SIG-M5 (cell line): ENCODE results near the gene MAVS.
"Not testable (repeated sequence)": the region's sequence is repeated elsewhere in the genome, so short reads cannot be mapped to it uniquely, and the experiment has no call there.

Experiments
- DNase-seq: peaks from one replicate; lab custom pipeline; 2025; lab: John Stamatoyannopoulos, UW

The MAVS gene

DNA sequence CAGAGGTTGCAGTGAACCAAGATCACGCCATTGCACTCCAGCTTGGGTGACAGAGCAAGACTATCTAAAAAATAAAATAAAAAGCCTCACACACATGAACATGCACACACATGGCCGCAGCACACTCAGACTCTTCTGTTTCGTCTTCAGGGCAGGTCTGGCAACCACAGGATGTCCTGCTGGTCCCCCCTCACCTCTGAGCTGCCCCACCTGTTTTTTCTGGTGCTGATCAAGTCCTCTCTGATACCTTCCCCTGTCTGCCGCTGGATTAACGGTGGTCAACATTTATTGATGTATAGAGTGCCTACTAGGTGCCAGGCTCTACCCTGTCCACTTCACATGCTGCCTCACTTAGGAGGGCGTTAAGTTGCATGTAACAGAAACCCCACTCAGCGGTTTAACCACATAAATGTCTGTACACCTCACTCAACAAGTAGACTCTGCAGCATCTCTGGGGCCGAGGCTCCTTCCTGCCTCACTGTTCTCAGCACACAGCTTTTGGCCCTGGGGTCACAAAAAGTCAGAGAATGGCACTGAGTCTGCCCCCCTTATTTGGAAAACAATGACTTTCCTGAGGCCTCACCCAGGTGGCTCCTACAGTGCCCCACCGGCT is 30.8 kb upstream of the MAVS start:
- DNase-seq, result no peak

GRCh38 chr20:3818155-3819151 is 28.2 kb upstream of the MAVS start:
- DNase-seq, result no peak

DNA sequence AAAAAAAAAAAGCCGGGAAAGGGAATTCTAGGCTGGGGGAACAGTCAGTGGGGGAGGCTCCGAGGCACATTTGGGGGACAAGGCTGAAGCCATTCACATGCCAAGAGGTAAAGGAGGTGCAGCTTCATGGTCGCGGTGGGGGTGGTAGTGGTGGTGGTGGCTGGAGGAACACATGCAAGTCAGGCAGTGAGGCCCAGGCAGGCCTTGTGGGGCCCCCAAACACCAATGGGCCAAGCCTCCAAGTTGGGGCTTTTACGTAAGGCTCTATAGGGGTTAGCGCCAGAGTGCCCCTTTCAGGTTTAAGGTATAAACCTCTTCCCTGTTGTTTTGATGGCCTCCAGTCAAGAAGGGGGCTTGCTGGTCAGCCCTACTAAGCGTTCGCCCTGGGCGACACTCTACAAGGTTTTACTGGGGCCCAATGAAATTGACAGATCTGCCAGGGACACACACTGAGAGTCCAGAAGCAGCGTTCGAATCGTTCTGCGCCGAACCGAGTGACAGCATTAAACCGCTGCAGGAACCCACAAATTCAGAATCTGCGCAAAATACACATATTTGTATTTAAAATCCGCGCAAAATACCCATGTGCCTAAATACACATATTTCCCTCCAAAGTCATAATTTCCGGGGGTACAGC is 27.1 kb upstream of the MAVS start:
- no peak for DNase-seq

DNA sequence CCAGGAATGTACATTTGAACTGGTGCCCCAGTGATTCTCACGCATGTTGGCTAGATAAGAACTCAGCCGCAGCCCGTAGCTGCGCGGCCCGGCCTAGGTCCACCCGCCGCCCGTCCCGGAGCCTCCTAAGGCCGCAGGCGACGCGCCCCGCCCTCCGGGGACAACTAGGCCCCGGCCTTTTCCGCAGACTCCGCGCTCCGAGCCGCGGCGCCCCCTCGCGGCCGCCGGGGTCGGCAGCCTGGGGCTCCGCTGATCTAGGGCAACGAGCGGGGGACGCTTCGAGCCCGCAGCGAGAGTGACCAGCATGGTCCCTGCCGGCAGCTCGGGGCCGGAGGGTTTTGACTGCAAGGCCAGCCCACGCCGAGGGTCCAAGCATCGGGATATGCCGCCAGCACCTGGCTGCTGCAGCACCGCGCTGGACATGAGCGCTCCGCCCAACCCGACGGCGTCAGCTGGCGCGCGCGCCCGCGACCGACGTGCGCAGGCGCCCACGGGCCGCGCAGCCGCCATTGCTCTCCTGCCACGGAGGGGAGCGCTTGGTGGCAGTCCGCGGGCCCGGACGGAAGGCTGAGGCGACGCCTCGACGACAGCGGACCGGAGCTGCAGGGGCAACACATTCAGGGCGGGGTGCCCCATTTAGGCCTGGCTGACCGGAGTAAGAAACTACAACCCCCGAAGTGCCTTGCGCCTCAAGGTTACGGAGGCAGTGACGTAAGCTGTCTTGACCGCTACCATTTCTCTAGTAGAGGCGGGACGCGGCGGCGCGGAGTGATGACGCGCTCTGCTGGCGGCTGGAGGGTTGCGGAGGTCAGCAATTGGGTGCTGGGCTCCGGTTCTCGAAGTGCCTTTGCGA is 26.4 kb upstream of the MAVS start, which contains the start of gene AP5S1:
AP5S1 (plus strand) TSS at position 500 of the 853 bp plus-strand sequence. CDS start 1,571 bp downstream, outside the sequence.
- DNase-seq, result peak; percentile 39

- DNase-seq, result no peak
Observed at GRCh38 chr20:3820901-3821727, 25.5 kb upstream of the MAVS start.

DNA sequence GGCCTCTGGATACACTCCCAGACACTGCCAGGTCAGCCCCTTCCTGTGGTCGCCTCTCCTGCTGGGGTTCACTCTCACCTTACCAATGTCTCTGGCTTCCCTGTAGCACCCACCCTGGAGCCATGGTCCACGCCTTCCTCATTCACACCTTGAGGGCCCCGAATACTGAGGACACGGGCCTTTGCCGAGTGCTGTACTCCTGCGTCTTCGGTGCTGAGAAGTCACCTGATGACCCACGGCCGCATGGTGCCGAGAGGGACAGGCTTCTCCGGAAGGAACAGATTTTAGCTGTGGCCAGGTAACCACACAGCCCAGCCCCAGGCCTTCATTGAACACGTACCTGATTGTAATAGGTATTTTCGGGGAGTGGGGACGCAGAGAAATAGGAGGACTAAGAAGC is 24.6 kb upstream of the MAVS start:
- DNase-seq, result no peak

- DNase-seq, result no peak
Observed at GRCh38 chr20:3823881-3824280, 22.8 kb upstream of the MAVS start.

DNA sequence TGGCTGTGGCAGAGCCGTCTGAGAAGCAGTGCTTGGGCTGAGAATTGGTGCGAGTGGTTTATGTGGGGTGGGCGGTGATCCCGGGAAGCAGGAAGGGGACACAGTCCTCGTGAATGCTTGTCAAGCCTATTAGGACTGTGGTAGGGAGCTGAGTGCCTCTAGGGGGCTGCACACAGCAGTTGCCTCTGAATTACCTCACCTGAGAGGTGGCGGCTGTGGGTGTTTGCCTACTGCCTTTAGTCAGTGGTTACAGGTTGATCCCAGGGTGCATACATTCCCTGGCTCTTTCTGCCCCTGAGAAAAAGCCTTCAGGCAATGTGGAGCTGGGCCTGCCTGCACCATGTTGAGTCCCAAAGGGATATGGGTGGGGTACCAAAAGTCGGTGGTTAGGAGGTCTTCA is 21.1 kb upstream of the MAVS start:
- DNase-seq, result no peak

GRCh38 chr20:3826420-3826819 is 20.2 kb upstream of the MAVS start:
- no peak for DNase-seq

- no peak for DNase-seq
Observed at GRCh38 chr20:3828798-3829197, 17.8 kb upstream of the MAVS start.

GRCh38 chr20:3829891-3830290 is 16.7 kb upstream of the MAVS start:
- DNase-seq, result not testable (repeated sequence)

- DNase-seq, result no peak
Observed at GRCh38 chr20:3836132-3836531, 10.5 kb upstream of the MAVS start.

- DNase-seq, result no peak
Observed at GRCh38 chr20:3839328-3839727, 7.3 kb upstream of the MAVS start.

DNA sequence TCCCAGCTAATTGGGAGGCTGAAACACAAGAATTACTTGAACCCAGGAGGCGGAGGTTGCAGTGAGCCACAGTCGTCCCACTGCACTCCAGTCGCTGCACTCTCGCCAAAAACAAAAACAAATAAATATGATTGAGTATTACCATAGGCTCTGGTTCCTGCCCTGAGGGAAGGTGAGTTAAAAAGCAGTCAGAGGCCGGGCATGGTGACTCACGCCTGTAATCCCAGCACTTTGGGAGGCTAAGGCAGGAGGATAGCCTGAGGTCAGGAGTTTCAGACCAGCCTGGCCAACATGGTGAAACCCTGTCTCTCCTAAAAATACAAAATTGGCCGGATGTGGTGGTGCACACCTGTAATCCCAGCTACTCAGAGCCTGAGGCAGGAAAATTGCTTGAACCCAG is 6.4 kb upstream of the MAVS start:
- DNase-seq, result not testable (repeated sequence)

- no peak for DNase-seq
Observed at GRCh38 chr20:3842348-3842930, 4.2 kb upstream of the MAVS start.

- DNase-seq, result no peak
Observed at GRCh38 chr20:3843490-3843889, 3.1 kb upstream of the MAVS start.

- DNase-seq, result not testable (repeated sequence)
Observed at GRCh38 chr20:3843990-3844619, 2.5 kb upstream of the MAVS start.

DNA sequence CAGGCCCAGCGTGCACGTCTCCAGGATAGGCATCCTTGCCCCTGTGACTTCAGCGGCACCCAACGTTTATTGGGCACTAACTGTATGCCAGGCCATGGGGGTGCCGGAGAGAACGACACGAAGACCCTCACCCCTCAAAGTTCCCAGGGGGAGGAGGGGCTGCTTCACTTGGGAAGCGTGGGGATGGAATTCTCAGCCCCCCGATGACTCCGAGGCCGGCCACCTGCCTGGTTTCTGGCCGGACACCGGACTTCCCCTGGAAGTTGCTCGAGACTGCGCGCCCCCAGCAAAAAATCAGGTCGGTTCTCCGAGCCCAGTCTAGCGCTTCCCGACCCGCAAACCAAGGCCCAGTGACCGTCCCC is 275 bp upstream of the MAVS start:
- no peak for DNase-seq

DNA sequence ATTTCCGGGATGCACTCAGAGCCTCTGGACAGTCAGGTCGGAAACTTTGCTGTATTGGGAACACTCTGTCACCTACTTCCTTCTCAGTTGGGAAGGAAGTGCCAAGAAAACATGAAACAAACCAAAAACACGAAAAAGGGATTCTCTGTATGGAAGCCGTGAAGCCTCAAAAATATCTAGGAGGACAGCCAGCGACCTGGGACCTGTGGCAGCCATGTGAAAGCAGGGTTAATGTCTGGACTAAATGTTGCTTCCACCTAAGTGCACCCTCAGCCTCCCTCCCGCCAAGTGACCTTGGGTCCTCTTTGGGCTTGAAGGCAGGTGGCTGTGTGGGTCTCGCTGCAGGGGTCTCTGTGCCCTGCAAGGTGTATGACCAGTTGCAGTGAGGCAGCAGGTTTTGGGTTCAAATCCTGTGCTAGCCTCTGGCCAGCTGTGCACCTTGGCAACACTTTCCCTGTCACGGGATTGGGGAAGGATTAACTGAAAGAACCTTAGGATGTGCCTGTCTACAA is 851 bp downstream of the MAVS start:
- DNase-seq, result no peak

GRCh38 chr20:3848565-3848964 is 1.9 kb downstream of the MAVS start:
- DNase-seq, result no peak
